Body of pancreas (tissue), 4 donors: ENCODE results near the gene GIPC2.

Source experiments
- CTCF ChIP-seq, 7 experiments: fragments of 450-650 bp in 4 of 7; fragments of 200-600 bp in 3 of 7; sonication (generic) in 3 of 7; IDR thresholded peaks; one replicate each; pipeline ENCODE4 v1.5.1; 2016 to 2019; ENCODE audit warnings: antibody characterized with exemption in 7 of 7
- POLR2A ChIP-seq, 3 donors: fragments of 450-650 bp; IDR thresholded peaks; one replicate each; pipeline ENCODE4 v1.6.1; 2016; ENCODE audit warnings: antibody characterized with exemption in 3 of 3, mild to moderate bottlenecking in 2 of 3

- TF ChIP-seq CTCF (IDR thresholded peaks at IDR 0.05), result no peak
- TF ChIP-seq POLR2A (IDR thresholded peaks at IDR 0.05), result no peak
These were observed 122.5 kb downstream of the GIPC2 start for GRCh38 chr1:78168306-78168705.
